ENCODE results near the gene CDH2.

DNA sequence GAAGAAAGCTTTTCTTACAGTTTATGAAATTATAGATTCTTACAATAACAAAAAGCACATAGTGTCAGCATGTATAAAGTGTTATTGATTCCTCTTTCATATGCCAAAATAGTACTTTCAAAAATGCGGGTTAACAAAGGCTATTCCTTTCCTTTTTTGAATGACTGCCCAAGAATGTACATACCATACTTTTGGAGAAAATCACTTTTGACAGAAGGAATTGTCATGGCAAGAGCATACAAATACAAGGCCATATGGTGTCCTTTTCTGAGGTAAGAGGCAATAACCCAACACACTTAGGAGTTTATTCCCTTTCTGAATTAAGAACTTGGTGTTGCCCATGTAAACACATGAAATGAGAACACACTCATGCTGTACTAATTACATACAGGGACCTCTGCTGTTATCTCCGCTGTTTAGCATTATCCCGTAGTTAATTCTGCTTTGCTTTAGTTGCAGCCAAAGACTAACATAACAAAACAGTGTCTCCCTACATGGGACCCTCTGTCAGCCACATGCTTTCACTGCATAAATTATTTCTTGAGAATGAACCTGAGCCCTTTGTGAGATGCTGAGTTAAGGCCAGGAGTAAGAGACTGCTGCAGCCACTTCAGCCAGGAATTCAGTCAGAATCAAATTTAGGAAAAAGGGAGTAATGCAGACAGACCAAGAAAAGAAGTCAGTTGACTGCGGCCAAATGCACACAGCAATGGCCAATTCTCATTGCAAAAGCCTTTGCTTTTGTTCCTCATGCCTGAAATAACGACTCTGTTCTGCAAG lies 67.0 kb downstream of the CDH2 start:
- TF ChIP-seq, protein P1, sequence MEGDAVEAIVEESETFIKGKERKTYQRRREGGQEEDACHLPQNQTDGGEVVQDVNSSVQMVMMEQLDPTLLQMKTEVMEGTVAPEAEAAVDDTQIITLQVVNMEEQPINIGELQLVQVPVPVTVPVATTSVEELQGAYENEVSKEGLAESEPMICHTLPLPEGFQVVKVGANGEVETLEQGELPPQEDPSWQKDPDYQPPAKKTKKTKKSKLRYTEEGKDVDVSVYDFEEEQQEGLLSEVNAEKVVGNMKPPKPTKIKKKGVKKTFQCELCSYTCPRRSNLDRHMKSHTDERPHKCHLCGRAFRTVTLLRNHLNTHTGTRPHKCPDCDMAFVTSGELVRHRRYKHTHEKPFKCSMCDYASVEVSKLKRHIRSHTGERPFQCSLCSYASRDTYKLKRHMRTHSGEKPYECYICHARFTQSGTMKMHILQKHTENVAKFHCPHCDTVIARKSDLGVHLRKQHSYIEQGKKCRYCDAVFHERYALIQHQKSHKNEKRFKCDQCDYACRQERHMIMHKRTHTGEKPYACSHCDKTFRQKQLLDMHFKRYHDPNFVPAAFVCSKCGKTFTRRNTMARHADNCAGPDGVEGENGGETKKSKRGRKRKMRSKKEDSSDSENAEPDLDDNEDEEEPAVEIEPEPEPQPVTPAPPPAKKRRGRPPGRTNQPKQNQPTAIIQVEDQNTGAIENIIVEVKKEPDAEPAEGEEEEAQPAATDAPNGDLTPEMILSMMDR (IDR thresholded peaks at IDR 0.05; ENCODE audit: insufficient read depth, low read length, poor library complexity, severe bottlenecking) = no peak
- no peak for TF ChIP-seq EZH2phosphoT487 (conservative IDR thresholded peaks at IDR 0.05; ENCODE audit: low read length)
